ENCODE measurements around the gene CUX1. TPM values are rescaled to one million over a fixed set of nuclear protein-coding genes. Genes with fewer than 3 reads are reported as not detected.

Gene CUX1
- total RNA-seq, 1 experiment from 2014 or later, result 116 TPM

DNA sequence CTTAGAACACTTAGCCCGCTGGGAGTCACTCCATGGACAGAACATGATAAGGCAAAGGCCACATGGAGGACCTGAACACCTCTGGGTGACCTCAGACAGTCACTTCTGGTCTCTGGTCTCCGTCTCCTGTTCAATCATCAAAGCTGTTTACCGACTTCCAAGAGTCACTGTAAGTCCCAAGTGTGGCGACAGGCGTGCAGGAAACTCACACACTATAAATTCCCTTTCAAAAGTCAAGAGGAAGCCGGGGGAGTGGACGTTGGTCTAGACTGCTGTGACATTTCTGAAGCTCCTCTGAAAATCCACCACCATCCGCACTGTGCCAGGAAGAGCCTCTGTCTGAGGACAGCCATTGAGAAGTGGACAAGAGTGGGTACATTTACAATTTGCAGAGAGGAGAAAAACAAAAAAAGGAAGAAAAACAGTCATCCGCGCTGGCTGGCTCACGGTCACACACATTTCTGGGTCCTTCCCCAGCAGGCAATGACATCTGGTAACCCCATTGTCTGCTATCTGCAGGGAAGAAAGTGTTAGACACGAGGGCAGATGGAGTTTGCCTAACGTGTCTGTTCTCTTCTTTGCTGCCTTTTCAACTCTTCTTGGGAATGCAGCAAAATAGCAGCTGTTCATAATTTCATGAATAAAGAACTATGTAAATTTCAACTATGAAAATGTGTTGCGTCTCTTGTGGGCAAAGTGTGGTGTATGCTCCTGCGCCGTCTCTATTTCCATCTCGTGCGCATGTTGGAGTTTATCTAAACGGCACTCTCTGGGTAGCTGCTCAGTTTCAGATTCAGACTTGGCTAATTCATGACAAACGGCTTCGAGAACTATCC is 32.9 kb upstream of the CUX1 start:
- no peaks in the 10 kb centered on the region for H3K36me3 ChIP-seq (ENCODE audit: control insufficient read depth, insufficient read depth, low read length)
- 0 out of 2 replicates have a peak, but pooled peaks cover 8% of the 10 kb centered on the region for H3K9me3 ChIP-seq
- H3K4me3 ChIP-seq (ENCODE audit: low read depth, low read length), result no peak overlapping the region
- H3K4me3 Mint-ChIP-seq (ENCODE audit: unreplicated experiment), result no peak overlapping the region
- intact Hi-C loops (cut with micrococcal nuclease; ENCODE audit: unreplicated experiment), result no loop called here
- H3K4me1 ChIP-seq, result 0 out of 2 replicates have a peak, but pooled peaks cover 5% of the 10 kb centered on the region
- CTCF ChIA-PET, result no interaction called here
- POLR2A ChIA-PET, result no interaction called here
- H3K27me3 Mint-ChIP-seq (ENCODE audit: insufficient read depth, unreplicated experiment), result no peaks in the 10 kb centered on the region
- no peaks in the 10 kb centered on the region for H3K9me3 Mint-ChIP-seq (ENCODE audit: unreplicated experiment)
- BruUV-seq (replicated peaks), result no TSS peak
- no peaks in the 10 kb centered on the region for H3K36me3 Mint-ChIP-seq (ENCODE audit: insufficient read depth, unreplicated experiment)
- TF ChIP-seq, protein P1, sequence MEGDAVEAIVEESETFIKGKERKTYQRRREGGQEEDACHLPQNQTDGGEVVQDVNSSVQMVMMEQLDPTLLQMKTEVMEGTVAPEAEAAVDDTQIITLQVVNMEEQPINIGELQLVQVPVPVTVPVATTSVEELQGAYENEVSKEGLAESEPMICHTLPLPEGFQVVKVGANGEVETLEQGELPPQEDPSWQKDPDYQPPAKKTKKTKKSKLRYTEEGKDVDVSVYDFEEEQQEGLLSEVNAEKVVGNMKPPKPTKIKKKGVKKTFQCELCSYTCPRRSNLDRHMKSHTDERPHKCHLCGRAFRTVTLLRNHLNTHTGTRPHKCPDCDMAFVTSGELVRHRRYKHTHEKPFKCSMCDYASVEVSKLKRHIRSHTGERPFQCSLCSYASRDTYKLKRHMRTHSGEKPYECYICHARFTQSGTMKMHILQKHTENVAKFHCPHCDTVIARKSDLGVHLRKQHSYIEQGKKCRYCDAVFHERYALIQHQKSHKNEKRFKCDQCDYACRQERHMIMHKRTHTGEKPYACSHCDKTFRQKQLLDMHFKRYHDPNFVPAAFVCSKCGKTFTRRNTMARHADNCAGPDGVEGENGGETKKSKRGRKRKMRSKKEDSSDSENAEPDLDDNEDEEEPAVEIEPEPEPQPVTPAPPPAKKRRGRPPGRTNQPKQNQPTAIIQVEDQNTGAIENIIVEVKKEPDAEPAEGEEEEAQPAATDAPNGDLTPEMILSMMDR (IDR thresholded peaks at IDR 0.05; ENCODE audit: insufficient read depth in 1 of 2, low read depth in 1 of 2, low read length in 1 of 2, severe bottlenecking in 1 of 2, unreplicated experiment in 1 of 2), result no peak
- H3K4me1 Mint-ChIP-seq (ENCODE audit: low read depth, unreplicated experiment), result no peaks in the 10 kb centered on the region
- H3K27ac Mint-ChIP-seq (ENCODE audit: unreplicated experiment), result no peak overlapping the region
- DNase-seq, result no peak
- no peaks in the 10 kb centered on the region for H3K27me3 ChIP-seq (replicated peaks; ENCODE audit: control insufficient read depth, insufficient read depth, low read length)

DNA sequence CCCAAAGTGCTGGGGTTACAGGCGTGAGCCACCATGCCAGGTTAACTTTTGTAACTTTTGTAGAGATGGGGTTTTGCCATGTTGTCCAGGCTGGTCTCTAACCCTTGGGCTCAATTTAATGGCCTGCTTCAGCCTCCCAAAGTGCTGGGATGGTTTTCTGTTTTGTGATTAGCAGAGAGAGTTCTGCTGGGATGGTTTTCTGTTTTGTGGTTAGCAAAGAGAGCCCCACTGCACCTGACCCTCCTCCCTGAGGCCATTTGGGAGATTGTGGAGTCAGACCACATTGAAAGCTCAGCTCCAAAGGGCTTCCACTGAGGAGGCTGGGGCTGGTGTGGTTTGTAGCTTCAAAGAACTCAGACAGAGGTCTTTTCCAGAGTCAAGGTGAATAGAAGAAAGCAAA is 29.6 kb upstream of the CUX1 start:
- Mint-ChIP-seq H3K27me3 (ENCODE audit: insufficient read depth, unreplicated experiment) (no peaks in the 10 kb centered on the region), H3K36me3 (ENCODE audit: insufficient read depth, unreplicated experiment) (no peaks in the 10 kb centered on the region), H3K4me1 (ENCODE audit: low read depth, unreplicated experiment) (no peaks in the 10 kb centered on the region), H3K4me3 (ENCODE audit: unreplicated experiment) (no peak overlapping the region), H3K9me3 (ENCODE audit: unreplicated experiment) (no peaks in the 10 kb centered on the region), H3K27ac (ENCODE audit: unreplicated experiment) (no peak overlapping the region)
- POLR2A ChIA-PET, result no interaction called here
- TF ChIP-seq, protein P1 (IDR thresholded peaks at IDR 0.05; ENCODE audit: insufficient read depth in 1 of 2, low read depth in 1 of 2, low read length in 1 of 2, severe bottlenecking in 1 of 2, unreplicated experiment in 1 of 2), result no peak
- no peak for DNase-seq
- Histone ChIP-seq H3K9me3 (0 out of 2 replicates have a peak, but pooled peaks cover 8% of the 10 kb centered on the region), H3K4me3 (ENCODE audit: low read depth, low read length) (no peak overlapping the region), H3K4me1 (0 out of 2 replicates have a peak, but pooled peaks cover 5% of the 10 kb centered on the region), H3K27me3 (replicated peaks; ENCODE audit: control insufficient read depth, insufficient read depth, low read length) (no peaks in the 10 kb centered on the region), H3K36me3 (ENCODE audit: control insufficient read depth, insufficient read depth, low read length) (no peaks in the 10 kb centered on the region)
- CTCF ChIA-PET, result no interaction called here
- BruUV-seq (replicated peaks), result no TSS peak
- intact Hi-C loops (cut with micrococcal nuclease; ENCODE audit: unreplicated experiment), result no loop called here

DNA sequence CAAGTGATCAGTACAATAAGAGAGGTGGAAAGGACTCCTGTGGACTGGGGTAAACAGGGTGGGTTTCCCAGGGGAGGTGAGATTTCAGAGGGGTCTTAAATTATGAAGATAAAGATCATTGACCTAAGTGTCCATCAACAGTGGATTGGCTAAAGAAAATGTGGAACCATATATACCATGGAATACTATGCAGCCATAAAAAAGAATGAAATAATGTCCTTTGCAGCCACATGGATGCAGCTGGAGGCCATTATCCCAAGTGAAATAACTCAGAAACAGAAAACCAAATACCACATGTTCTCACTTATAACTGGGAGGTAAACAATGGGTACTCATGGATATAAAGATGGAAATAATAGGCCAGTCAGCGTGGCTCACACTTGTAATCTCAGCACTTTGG is 28.9 kb upstream of the CUX1 start:
- intact Hi-C loops (cut with micrococcal nuclease; ENCODE audit: unreplicated experiment), result no loop called here
- no peak overlapping the region for H3K27ac Mint-ChIP-seq (ENCODE audit: unreplicated experiment)
- H3K4me1 Mint-ChIP-seq (ENCODE audit: low read depth, unreplicated experiment), result no peaks in the 10 kb centered on the region
- POLR2A ChIA-PET, result no interaction called here
- H3K27me3 ChIP-seq (replicated peaks; ENCODE audit: control insufficient read depth, insufficient read depth, low read length), result no peaks in the 10 kb centered on the region
- 0 out of 2 replicates have a peak, but pooled peaks cover 8% of the 10 kb centered on the region for H3K9me3 ChIP-seq
- CTCF ChIA-PET, result no interaction called here
- 0 out of 2 replicates have a peak, but pooled peaks cover 5% of the 10 kb centered on the region for H3K4me1 ChIP-seq
- no peak for DNase-seq
- no peaks in the 10 kb centered on the region for H3K36me3 Mint-ChIP-seq (ENCODE audit: insufficient read depth, unreplicated experiment)
- no peaks in the 10 kb centered on the region for H3K36me3 ChIP-seq (ENCODE audit: control insufficient read depth, insufficient read depth, low read length)
- H3K4me3 ChIP-seq (ENCODE audit: low read depth, low read length), result no peak overlapping the region
- no TSS peak for BruUV-seq (replicated peaks)
- no peak overlapping the region for H3K4me3 Mint-ChIP-seq (ENCODE audit: unreplicated experiment)
- H3K27me3 Mint-ChIP-seq (ENCODE audit: insufficient read depth, unreplicated experiment), result no peaks in the 10 kb centered on the region
- TF ChIP-seq, protein P1 (IDR thresholded peaks at IDR 0.05; ENCODE audit: insufficient read depth in 1 of 2, low read depth in 1 of 2, low read length in 1 of 2, severe bottlenecking in 1 of 2, unreplicated experiment in 1 of 2), result no peak
- no peaks in the 10 kb centered on the region for H3K9me3 Mint-ChIP-seq (ENCODE audit: unreplicated experiment)

Measured in Caco-2 (cell line).